Right kidney (tissue), 9 donors: Measurements from ENCODE around the gene RGL2.
"Not testable (repeated sequence)": the region's sequence is repeated elsewhere in the genome, so short reads cannot be mapped to it uniquely, and the experiment has no call there.

ENCODE experiments used
- DNase-seq: peaks from one replicate; pipeline ENCODE4 v3.0.0-alpha.2; 2016
- long read RNA-seq, 8 donors: transcript quantifications; one replicate each; lab custom pipeline, GENCODE V29; 2026

The RGL2 gene
- long read RNA-seq, donor 1, partial matches to known transcripts, result 0 of 4 reads
- long read RNA-seq, donor 1, other reads (novel, unspliced or antisense), result 0 of 4 reads
- long read RNA-seq, donor 2, transcript RGL2-247 (18 exons, 3,278 nt), result major isoform, 6 of 6 reads
- long read RNA-seq, donor 2, partial matches to known transcripts, result 0 of 6 reads
- long read RNA-seq, donor 2, other reads (novel, unspliced or antisense), result 0 of 6 reads
- long read RNA-seq, donor 3, partial matches to known transcripts, result 0 of 1 reads
- long read RNA-seq, donor 3, other reads (novel, unspliced or antisense), result 0 of 1 reads
- long read RNA-seq, donor 4, partial matches to known transcripts, result 0 of 4 reads
- long read RNA-seq, donor 4, other reads (novel, unspliced or antisense), result 0 of 4 reads
- long read RNA-seq, donor 5, partial matches to known transcripts, result 0 of 3 reads
- long read RNA-seq, donor 5, other reads (novel, unspliced or antisense), result 0 of 3 reads
- long read RNA-seq, donor 6, partial matches to known transcripts, result 0 of 3 reads
- long read RNA-seq, donor 6, other reads (novel, unspliced or antisense), result 0 of 3 reads
- long read RNA-seq, donor 7, partial matches to known transcripts, result 0 of 1 reads
- long read RNA-seq, donor 7, other reads (novel, unspliced or antisense), result 0 of 1 reads
- long read RNA-seq, donor 8, partial matches to known transcripts, result 0 of 2 reads
- long read RNA-seq, donor 8, other reads (novel, unspliced or antisense), result 0 of 2 reads

DNA sequence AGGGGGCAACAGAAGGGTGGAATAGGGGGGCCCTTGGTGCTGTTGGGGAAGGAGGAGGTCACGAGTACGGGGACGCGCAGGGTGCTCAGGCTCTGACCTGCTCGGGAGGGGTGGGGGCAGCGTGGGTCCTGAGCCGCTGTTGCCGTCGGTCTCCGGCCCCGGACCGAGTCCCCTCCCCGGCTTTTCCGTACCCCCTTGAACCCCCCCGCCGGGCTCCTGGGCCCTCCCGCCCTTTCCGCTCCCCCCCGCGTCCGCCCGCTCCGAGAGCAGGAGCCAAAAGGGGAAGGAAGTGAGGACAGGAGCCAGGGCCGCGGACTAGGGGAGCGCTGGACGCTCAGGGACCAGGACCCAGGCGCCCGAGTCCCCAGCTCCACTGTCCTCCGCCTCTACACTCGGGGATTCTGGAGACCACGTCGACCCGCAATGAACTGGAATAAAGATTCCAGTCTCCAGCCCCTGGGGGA, at the start of gene RGL2:
TSS of gene RGL2 (minus strand) at position 170 of the 464 bp plus-strand sequence. CDS start 332 bp downstream, outside the sequence.
- DNase-seq, result no peak

GRCh38 chr6:33347816-33348215, 49.1 kb upstream of the RGL2 start:
- DNase-seq, result no peak

GRCh38 chr6:33346972-33347371, 48.2 kb upstream of the RGL2 start:
- not testable (repeated sequence) for DNase-seq

DNA sequence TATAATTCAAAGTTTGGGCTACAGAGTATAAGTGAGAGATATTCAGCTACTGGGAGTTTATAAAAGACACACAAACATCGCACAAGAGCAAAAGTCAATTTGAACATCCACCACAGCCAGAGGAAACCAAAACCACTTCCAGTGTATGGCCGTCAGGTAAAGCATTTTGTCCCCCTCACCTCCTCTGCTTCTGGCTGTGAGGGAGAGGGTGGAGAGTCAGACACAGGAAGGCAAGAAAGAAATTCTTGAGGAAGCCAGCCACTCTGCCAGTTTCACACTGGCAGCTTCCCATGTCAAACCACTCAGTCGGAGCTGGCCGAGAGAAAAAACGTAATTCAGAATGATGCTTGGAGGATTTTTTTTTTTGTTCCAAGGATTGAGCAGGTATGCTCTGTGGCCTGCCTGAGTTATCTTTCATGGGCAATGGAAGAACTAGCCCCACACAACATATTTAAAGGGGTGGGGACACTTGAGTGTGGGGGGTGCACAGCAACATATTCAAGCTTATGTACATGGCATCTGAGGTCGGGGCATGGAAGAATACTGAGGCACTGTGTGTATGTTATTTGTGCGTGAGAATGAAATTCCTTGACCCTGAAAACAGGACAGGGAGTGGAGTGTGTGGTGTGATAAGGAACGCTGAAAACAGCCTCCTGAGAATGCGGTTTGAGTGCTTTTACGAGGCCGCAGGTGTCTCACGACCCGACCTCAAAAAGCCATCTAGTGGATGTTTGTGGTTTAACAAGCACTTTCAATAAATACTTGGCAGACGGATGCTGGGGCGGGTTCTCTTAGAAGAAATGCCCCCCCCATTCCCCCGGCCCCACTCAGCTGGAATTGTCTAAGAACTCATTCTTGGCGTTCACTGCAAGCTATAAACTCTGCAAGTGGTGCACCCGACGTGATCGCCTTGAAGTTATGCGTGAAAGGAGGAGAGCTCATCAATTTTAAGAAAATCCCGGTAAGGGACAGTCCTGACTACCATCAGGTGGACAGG, 46.3 kb upstream of the RGL2 start:
- DNase-seq, result peak; percentile 42

GRCh38 chr6:33343953-33344611, 45.3 kb upstream of the RGL2 start:
- DNase-seq, result no peak

DNA sequence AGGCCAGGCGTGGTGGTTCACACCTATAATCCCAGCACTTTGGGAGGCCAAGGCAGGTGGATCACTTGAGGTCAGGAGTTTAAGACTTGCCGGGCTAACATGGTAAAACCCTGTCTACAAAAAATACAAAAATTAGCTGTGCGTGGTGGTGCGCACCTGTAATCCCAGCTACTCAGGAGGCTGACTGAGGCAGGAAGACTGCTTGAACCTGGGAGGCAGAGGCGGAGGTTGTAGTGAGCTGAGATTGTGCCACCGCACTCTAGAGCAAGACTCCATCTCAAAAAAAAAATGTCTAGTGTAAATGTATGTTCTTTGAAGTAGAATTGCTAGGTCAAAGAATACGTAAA, 44.8 kb upstream of the RGL2 start:
- DNase-seq, result not testable (repeated sequence)

DNA sequence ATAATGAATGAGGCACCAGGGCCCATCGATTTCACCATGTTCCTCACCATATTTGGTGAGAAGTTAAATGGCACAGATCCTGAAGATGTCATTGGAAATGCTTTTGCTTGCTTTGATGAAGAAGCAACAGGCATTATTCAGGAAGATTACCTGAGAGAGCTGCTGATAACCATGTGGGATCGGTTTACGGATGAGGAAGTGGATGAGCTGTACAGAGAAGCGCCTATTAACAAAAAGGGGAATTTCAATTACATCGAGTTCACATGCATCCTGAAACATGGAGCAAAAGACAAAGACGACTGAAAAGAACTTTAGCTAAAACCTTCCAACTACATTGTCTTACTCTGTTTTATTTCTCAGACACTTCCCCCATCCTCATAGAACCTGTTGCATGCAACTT, 40.5 kb upstream of the RGL2 start:
- DNase-seq, result no peak

- DNase-seq, result no peak
Observed at GRCh38 chr6:33336495-33336894, 37.8 kb upstream of the RGL2 start.

DNA sequence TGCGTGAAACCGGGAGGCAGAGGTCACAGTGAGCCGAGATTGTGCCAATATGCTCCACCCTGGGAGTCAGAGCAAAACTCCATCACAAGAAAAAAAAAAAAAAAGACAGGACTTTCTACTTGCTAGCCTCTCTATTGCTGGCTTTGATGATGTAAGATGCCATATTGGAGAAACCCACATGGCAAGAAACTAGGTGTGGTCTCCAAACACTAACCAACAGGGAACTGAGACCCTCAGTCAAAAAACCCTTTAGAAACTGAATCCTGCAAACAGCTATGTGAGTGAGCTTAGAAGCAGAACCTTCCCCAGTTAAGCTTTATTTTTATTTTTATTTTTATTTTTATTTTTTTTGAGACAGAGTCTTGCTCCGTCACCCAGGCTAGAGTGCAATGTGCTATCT, 37.2 kb upstream of the RGL2 start:
- no peak for DNase-seq

DNA sequence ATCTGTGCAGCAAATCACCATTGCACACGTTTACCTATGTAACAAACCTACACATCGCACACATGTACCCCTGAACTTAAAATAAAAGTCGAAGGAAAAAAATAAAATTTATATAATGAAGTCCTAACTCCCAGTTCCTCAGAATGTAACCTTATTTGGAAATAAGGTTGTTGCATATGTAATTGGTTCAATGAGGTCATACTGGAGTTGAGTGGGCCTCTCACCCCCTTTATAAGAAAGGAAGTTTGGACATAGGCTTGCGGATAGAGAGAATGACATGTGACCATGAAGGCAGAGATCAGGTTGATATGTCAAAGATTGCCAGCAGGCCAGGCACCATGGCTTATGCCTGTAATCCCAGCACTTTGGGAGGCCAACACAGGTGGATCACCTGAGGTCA, 34.9 kb upstream of the RGL2 start:
- no peak for DNase-seq

DNA sequence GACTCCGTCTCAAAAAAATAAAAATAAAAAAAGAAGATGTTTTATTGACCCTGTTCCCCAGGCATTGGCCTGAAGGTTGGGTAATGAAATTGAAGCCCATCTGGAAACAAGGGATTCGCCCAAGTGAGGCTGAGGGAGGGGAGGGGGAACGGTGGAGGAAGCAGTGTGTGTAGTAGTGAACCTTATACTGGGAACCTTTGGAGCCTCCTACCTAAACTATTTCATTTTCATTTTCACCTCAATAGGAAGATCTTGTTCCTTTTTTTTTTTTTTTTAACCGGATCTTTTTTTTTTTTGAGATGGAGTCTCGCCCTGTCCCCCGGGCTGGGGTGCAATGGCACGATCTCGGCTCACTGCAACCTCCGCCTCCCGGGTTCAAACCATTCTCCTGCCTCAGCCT, 32.0 kb upstream of the RGL2 start:
- no peak for DNase-seq

GRCh38 chr6:33329058-33329457, 30.3 kb upstream of the RGL2 start:
- no peak for DNase-seq

DNA sequence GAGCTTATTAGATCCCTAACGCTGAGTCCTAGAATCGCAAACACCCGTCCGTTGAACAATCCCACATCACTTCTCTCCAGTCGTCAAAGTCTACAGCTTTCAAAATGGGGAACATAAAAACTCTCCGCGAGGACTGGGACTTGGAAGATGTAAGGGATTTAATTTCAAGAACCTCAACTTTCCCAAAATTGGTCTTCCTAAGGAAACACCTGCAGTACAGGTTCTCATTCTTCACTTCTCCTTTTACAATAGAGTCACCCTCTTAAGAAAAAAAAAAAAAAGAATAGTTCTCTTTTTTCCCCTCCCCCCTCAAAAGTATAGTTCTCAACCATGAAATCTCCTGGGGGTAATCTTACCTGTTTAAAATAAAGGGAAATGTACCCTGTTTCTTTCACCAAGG, 25.4 kb upstream of the RGL2 start:
- no peak for DNase-seq

- no peak for DNase-seq
Observed at GRCh38 chr6:33323623-33323948, 24.8 kb upstream of the RGL2 start.

DNA sequence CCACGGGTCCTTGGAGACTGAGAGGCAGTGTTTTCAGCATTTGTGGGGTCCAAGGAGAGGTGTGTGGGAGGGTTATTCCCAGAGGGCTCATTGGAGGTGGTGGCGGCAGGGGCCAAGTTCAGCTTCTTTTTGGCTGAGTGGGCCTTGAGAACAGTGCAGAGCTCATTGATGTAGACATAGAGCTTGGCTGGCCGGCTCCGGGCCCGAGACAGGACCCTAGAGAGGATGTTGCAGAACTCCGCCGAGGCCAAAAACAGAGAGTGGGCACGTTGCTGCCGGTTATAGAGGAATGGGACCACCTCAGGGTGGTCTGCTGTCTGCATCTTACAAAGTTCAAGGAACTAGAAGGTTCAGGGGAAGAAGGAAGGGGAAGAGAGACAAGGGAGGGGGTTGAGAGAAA, 22.5 kb upstream of the RGL2 start:
- DNase-seq, result no peak

DNA sequence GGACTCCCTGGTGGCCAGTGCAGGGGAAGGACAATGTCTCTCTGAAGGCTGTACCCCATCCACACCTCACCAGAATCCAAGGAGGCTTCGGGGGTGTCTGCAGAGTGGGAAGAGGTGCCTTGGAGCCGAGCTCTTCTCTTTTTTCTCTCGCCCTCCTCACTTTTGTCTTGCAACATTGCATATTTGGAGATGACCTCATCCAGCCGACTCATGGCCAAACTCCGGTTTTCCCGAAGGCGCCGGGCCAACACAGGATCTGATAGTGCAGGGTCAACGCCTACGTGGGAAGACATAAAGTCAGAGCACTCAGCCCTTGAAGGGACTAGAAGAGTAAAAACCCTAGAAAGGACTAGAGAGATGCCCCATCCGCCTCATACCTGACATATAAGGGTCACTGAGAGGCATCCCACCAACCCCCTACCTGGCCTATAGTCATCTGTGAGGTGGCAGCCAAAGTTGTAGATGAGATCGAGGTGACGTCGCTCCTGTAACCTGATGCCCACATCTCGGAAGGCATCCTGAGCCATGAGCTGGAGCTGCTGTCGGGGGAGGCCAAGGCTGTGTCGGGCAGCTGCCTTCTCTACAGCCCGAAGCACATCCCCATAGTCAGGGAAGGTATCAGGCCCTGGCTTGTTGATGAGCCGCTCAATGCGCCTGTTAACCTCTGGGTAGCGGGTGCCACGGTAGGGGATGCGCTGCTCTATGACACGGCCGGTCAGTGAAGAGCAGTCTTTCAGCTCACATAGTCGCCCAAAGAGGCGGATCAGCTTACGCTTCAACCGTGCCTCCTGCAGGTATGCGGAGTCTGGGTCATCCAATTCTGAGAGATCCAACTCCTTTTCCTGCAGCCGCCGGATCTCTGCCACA, 21.8 kb upstream of the RGL2 start:
- no peak for DNase-seq

DNA sequence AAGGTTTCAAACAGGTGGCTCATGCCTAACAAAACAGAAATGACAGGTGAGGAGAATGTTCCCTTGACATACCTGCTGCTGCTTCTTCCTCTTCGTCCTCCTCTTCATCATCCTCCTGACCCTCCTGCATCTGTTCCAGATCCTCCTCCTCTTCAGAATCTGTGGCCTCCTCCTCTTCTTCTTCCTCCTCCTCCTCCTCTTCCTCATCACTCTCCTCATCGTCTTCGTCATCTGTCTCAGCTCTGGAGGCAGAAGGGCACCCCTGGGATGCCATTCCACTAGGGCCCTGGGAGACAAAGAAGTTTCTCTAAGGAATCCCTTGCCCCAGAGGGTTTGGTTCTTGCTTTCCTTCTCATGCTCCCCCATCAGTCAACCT, 21.2 kb upstream of the RGL2 start:
- DNase-seq, result no peak

DNA sequence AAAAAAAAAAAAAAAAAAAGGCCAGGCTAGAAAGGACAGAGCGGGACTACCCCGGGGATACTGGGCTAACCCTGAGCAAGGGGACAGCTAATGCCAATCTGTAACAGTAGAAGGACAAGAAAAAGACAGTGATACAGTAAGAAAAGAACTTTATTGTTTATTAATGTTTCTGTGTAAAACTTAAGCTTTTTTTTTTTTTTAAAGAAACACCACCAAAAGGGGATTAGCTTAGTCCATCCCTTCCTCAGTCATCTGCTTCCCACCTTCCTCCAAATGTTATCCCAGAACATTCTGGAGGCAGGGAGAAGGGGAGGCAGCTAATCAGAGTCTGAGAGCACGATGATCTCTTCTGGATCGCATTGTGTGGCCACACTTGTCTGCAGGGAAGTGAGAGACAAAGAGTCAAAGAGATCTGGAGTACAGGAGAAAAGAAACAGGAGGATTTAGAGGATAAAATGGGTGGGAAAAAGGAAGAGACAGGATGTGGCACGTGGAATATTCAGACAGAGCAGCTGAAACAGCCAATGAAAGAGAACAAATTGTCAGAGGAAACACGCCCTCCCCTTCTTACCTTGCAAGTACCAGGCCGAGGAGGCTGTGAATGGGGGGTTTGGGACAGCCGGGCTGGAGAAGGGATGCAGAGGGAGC, 19.8 kb upstream of the RGL2 start:
- no peak for DNase-seq

DNA sequence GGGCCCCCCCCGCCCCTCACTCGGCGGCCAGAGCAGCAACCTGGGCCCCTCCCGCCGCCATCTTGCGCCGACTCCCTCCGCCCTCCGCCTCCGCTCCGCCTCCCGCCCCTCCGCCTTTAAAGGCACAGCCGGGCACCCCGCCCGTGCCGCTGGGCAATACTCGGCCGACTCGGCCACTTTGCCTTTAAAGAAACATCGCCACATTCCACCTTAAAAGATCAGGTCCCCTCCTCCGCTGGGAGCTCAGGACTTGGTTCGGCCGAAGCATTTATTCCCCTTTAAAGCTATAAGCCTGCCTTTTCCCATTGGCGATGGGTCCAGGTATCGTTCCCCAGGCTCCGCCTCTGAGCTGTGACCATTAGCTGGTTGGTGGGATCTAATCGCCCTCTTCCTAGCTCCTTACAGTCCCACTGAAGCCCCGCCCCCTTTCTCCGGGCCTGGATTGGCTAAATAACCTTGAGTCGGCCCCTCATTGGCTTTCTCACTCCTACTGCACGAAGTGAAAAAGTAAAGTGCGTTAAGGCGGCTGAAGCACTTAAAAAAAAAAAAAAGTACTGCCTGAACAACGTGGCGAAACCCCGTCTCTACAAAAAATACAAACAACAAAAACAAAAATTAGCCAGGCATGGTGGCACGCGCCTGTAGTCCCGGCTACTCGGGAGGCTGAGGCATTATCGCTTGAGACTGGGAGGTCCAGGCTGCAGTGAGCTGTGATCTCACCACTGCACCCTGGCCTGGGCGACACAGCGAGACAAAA, 19.1 kb upstream of the RGL2 start, which contains the start of gene ZBTB22:
TSS of gene ZBTB22 (minus strand) at position 76 of the 757 bp plus-strand sequence. CDS start 828 bp downstream, outside the sequence.
- peak; percentile 97 for DNase-seq

DNA sequence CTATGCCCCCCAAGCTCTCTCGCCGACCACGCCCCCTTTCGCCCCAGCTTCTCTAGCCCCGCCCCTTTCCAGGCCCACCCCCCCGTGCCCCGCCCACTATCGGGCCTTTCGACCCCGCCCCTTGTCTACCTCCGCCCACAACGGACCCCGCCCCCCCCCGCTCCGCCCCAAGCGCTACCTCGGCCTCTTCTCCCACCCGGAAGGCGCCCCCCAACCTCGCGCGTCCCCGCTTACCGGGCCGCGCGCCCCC, 18.6 kb upstream of the RGL2 start:
- DNase-seq, result no peak
